Measurements from ENCODE around the gene HEATR5A. TPM values are rescaled to one million over a fixed set of nuclear protein-coding genes. Genes with fewer than 3 reads are reported as not detected.

HEATR5A gene
- total RNA-seq, 6 experiments from 2014 or later: 13.2 to 20.8 (median 17.6) TPM

DNA sequence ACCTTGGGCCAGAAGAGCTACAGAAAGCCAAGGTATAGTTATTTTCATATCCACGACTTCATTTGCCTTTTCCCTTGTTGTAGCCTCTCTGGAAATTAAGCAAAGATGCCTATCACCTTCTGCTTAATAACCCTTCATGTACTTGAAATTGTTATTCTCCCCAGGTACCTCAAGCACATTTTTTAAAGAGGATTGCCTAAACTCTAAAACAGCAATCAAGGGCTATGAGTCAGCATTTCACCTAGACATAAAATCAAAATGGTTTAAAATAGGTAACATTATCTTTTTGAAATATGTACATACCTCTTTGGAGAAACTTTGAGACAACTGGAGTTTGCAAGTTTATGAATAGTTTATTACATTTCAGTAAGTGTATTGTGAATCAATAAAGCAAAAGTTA, 25.4 kb upstream of the HEATR5A start:
- H3K4me3 ChIP-seq: no peak overlapping the region
- WGBS (ENCODE audit: insufficient coverage, low coverage, low lambda C conversion rate, missing lambda C conversion rate): 94% methylated on average over 1 of the region's 1 CpG
- intact Hi-C loops (cut with DNase I): no loop called here
- no peak for DNase-seq
- H3K4me1 ChIP-seq: peaks cover 0 to 7% (median 0%) of the 10 kb centered on the region in 4 donors
- no peaks in the 10 kb centered on the region for H3K9me3 ChIP-seq
- no peaks in the 10 kb centered on the region for H3K36me3 ChIP-seq
- H3K27ac ChIP-seq: no peak overlapping the region
- ATAC-seq: no peak
- TF ChIP-seq, protein P1, sequence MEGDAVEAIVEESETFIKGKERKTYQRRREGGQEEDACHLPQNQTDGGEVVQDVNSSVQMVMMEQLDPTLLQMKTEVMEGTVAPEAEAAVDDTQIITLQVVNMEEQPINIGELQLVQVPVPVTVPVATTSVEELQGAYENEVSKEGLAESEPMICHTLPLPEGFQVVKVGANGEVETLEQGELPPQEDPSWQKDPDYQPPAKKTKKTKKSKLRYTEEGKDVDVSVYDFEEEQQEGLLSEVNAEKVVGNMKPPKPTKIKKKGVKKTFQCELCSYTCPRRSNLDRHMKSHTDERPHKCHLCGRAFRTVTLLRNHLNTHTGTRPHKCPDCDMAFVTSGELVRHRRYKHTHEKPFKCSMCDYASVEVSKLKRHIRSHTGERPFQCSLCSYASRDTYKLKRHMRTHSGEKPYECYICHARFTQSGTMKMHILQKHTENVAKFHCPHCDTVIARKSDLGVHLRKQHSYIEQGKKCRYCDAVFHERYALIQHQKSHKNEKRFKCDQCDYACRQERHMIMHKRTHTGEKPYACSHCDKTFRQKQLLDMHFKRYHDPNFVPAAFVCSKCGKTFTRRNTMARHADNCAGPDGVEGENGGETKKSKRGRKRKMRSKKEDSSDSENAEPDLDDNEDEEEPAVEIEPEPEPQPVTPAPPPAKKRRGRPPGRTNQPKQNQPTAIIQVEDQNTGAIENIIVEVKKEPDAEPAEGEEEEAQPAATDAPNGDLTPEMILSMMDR (IDR thresholded peaks at IDR 0.05): no peak
- TF ChIP-seq POLR2A (IDR thresholded peaks at IDR 0.05): no peak
- H3K27me3 ChIP-seq: no peaks in the 10 kb centered on the region

DNA sequence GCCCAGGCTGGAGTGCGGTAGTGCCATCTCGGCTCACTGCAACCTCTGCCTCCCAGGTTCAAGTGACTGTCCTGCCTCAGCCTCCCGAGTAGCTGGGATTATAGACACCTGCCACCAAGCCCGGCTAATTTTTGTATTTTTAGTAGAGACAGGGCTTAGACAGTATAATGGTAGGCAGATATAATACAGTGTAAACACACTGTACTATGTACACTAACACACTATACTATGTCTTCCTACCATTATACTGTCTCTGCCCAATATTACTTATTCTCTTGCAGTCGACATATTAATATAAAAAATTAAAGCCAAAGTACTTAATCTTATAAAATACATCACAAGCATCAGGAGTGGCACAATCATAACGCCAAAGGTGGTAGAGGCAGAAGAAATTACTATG, 21.9 kb upstream of the HEATR5A start:
- H3K27ac ChIP-seq: no peak overlapping the region
- DNase-seq (no peak), ATAC-seq (no peak)
- no peak overlapping the region for H3K4me3 ChIP-seq
- intact Hi-C loops (cut with DNase I): no loop called here
- peaks cover 0 to 7% (median 0%) of the 10 kb centered on the region in 4 donors for H3K4me1 ChIP-seq
- no peaks in the 10 kb centered on the region for H3K9me3 ChIP-seq
- WGBS (ENCODE audit: insufficient coverage, low coverage, low lambda C conversion rate, missing lambda C conversion rate): 96% methylated on average over 2 of the region's 6 CpGs
- H3K27me3 ChIP-seq: no peaks in the 10 kb centered on the region
- no peak for TF ChIP-seq POLR2A (IDR thresholded peaks at IDR 0.05)
- TF ChIP-seq, protein P1 (IDR thresholded peaks at IDR 0.05): no peak
- no peaks in the 10 kb centered on the region for H3K36me3 ChIP-seq

- intact Hi-C loops (cut with DNase I): no loop called here
- no peaks in the 10 kb centered on the region for H3K27me3 ChIP-seq
- TF ChIP-seq, protein P1 (IDR thresholded peaks at IDR 0.05): no peak
- TF ChIP-seq POLR2A (IDR thresholded peaks at IDR 0.05): no peak
- no peaks in the 10 kb centered on the region for H3K9me3 ChIP-seq
- H3K4me3 ChIP-seq: no peak overlapping the region
- DNase-seq: no peak
- 78% methylated on average over 7 of the region's 7 CpGs for WGBS (ENCODE audit: insufficient coverage, low coverage, low lambda C conversion rate, missing lambda C conversion rate)
- no peak overlapping the region for H3K27ac ChIP-seq
- H3K36me3 ChIP-seq: no peaks in the 10 kb centered on the region
- H3K4me1 ChIP-seq: peaks cover 0 to 7% (median 0%) of the 10 kb centered on the region in 4 donors
- no peak for ATAC-seq
Observed at GRCh38 chr14:31441273-31442111, 21.1 kb upstream of the HEATR5A start.

- H3K36me3 ChIP-seq: no peaks in the 10 kb centered on the region
- no peak overlapping the region for H3K4me3 ChIP-seq
- H3K27me3 ChIP-seq: no peaks in the 10 kb centered on the region
- DNase-seq (no peak), ATAC-seq (no peak)
- TF ChIP-seq POLR2A (IDR thresholded peaks at IDR 0.05): no peak
- TF ChIP-seq, protein P1 (IDR thresholded peaks at IDR 0.05): no peak
- intact Hi-C loops (cut with DNase I): no loop called here
- no peaks in the 10 kb centered on the region for H3K4me1 ChIP-seq
- H3K9me3 ChIP-seq: no peaks in the 10 kb centered on the region
- no peak overlapping the region for H3K27ac ChIP-seq
Observed at GRCh38 chr14:31440280-31440679, 19.9 kb upstream of the HEATR5A start.

All from right lobe of liver (tissue), 6 donors.